ENCODE results near the gene ARID5B.

DNA sequence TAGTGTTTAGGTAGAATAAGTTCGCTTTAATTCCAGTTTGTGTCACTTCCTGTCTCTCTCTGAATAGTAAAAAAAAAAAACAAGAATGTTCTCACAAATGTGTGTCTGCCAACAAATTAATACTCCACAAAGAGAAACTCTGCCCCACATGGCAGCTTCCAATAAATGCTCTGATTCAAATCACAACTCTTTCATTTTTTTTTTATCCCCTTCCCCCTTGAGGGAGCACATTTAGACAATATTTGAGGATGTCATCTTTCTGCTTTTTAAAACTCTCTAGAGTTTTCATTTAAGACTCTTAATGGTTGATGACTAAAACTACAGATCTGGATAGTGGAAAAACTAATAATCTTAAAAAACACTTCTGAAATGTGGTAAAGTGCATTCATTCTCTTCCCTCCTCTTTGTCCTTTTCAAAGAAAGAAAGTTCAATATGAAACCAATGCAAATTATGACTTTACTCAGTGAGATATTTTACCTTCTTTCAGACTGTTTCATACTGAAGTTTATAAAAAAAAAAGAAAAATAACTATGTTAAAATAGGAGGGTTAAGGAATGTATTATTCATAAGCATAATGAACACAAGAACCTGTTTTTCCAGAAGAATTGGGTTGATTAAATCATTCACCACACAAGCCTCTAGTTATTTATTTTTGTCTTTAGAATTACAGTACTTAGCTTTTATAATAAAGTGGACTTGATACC, 42.3 kb downstream of the ARID5B start:
- peak in 2 of 6 experiments; percentile 2 to 20 for TF ChIP-seq CTCF (IDR thresholded peaks at IDR 0.05)
- no peak for TF ChIP-seq POLR2A (IDR thresholded peaks at IDR 0.05)

All from Peyer's patch (tissue), 4 donors.